NCI-H1436 (cell line): ENCODE data around the gene INO80.
"Not testable (repeated sequence)": the region's sequence is repeated elsewhere in the genome, so short reads cannot be mapped to it uniquely, and the experiment has no call there.

ENCODE experiments used
- DNase-seq: peaks from one replicate; lab custom pipeline; 2025; lab: John Stamatoyannopoulos, UW

INO80 gene

GRCh38 chr15:40963201-40963600 is 152.9 kb downstream of the INO80 start:
- no peak for DNase-seq

- DNase-seq, result not testable (repeated sequence)
Observed at GRCh38 chr15:40962317-40962716, 153.8 kb downstream of the INO80 start.

DNA sequence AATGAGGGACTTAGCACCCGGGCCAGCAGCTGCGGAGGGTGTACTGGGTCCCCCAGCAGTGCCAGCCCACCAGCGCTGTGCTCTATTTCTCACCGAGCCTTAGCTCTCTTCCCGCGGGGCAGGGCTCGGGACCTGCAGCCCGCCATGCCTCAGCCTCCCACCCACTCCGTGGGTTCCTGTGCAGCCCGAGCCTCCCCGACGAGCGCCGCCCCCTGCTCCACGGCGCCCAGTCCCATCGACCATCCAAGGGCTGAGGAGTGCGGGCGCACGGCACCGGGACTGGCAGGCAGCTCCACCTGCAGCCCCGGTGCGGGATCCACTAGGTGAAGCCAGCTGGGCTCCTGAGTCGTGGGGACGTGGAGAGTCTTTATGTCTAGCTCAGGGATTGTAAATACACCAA is 154.3 kb downstream of the INO80 start:
- DNase-seq, result not testable (repeated sequence)

GRCh38 chr15:40960925-40961324 is 155.2 kb downstream of the INO80 start:
- DNase-seq, result no peak

- DNase-seq, result no peak
Observed at GRCh38 chr15:40960151-40960885, 155.8 kb downstream of the INO80 start.

- DNase-seq, result no peak
Observed at GRCh38 chr15:40959331-40960141, 156.5 kb downstream of the INO80 start.

- no peak for DNase-seq
Observed at GRCh38 chr15:40958723-40959122, 157.4 kb downstream of the INO80 start.

GRCh38 chr15:40958146-40958545 is 157.9 kb downstream of the INO80 start:
- no peak for DNase-seq

- no peak for DNase-seq
Observed at GRCh38 chr15:40957581-40958051, 158.5 kb downstream of the INO80 start.

GRCh38 chr15:40957041-40957555 is 159.0 kb downstream of the INO80 start:
- DNase-seq, result no peak

DNA sequence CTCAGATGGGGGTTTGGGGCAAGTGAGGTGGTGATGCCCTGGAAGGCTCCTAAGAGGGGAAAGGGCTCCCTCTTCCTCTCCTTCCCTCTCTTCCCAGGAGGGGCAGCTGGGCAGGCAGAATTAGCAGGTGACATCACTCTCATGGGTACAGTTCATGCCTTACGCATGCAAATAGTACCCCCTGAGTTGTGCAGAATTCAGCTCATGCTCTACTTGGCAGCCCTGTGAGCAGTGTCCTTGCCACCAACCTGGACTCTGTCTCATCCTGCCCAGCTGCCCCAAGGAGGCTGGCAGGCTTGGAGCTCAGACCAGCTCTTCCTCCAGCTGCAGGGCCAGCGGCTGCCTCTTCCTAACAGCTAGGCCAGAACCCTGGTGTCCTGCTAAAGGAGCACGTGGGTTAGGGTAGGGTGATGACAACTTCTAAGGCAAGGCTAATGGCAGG is 159.5 kb downstream of the INO80 start:
- no peak for DNase-seq

GRCh38 chr15:40955930-40956540 is 160.0 kb downstream of the INO80 start:
- no peak for DNase-seq

DNA sequence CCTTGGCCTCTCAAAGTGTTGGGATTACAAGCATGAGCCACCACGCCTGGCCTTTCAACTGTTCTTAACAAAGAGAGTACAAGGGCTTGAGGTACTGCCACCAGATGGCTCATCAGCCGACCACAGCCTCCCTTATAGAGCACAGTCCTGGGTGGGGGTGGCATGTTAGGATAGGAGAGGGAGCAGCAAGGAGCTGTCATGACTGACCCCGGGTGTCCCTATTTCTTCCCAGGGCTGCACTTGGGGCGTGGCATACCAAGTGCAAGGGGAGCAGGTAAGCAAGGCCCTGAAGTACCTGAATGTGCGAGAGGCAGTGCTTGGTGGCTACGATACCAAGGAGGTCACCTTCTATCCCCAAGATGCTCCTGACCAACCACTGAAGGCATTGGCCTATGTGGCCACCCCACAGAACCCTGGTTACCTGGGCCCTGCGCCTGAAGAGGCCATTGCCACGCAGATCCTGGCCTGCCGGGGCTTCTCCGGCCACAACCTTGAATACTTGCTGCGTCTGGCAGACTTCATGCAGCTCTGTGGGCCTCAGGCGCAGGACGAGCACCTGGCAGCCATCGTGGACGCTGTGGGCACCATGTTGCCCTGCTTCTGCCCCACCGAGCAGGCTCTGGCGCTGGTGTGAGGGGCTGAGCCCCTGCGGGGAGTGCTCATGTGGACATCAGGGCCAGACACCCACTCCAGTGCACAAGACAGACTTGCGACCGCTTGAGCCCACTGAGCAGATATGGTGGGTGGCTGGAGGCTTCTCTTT is 160.8 kb downstream of the INO80 start:
- DNase-seq, result no peak

DNA sequence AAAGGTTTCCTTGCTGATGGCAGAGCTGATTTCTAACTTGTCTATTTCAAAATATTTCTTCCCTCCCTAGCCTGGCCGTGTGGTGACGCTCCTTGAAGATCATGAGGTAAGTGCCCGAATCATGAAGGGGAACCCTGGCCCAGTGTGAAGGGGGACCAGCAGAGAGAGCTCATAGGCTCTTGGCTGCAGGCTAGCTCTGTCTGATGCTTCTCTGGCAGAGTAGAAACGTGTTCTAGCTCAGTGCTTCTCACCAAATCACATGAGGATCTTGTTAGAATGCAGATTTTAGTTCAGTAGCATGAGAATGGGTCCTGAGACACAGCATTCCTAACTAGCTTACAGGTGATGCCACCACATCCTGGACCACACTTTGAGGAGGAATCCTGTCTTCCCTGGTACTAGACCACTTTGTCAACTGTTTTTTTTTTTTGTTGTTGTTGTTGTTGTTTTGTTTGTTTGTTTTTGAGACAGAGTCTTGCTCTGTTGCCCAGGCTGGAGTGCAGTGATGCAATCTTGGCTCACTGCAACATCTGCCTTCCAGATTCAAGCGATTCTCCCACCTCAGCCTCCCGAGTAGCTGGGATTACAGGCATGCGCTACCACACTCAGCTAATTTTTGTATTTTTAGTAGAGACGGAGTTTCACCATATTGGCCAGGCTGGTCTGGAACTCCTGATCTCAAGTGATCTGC is 161.8 kb downstream of the INO80 start:
- DNase-seq, result not testable (repeated sequence)

DNA sequence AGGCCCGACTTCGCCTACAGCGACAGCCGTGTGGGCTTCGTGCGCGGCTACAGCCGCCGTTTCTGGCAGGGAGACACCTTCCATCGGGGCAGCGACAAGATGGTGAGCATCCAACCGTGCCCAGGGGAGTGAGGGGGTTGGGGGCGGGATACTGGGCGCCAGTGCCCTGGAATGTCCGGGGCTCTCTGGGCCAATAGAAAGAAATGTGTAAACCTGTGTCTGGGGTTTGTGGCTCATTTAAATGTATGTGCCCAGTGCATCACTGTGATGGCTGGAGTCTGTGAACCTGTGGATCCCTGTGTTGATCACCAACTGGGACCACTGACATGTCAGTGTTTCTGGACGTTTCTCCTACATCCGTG is 162.4 kb downstream of the INO80 start:
- DNase-seq, result no peak

DNA sequence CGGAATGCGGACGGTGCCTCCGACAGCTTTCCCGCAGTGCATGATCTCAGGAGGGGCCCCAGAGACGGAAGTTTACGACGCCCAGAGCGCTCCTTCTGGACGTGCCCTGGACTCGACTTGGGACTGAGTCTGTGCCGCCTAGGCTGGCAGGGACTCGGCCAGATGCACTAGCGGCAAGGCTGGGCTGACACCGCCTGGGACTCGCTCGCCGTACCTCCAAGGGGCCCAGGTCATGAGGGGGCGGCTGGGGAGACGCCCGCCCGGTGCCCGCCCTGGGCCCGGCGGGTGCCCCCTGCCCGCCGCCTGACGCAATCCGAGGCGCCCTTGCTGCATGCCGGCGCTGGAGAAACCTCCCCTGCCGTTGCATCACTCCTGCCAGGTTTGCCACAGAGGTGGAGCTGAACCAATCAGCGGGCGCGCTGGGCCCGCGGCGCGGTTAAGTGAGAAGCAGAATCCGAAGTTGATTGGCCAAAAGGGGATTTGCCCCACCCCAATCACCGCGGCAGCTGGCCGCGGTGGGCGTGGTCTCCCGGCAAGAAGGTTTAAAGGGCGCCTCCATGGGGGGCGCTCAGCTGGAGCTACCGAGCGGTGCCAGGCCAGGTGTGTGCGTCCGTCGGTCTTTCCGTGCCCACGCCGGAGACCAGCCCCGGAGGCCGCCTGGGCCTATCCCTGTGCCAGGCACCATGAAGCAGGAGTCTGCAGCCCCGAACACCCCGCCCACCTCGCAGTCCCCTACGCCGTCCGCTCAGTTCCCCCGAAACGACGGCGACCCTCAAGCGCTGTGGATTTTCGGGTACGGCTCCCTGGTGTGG is 163.0 kb downstream of the INO80 start, which contains the start of gene CHAC1:
CHAC1 (plus strand) TSS at position 571 of the 812 bp plus-strand sequence; CDS start at position 684, 113 bp downstream.
- peak; percentile 97 for DNase-seq

- DNase-seq, result no peak
Observed at GRCh38 chr15:40952301-40952900, 163.7 kb downstream of the INO80 start.

DNA sequence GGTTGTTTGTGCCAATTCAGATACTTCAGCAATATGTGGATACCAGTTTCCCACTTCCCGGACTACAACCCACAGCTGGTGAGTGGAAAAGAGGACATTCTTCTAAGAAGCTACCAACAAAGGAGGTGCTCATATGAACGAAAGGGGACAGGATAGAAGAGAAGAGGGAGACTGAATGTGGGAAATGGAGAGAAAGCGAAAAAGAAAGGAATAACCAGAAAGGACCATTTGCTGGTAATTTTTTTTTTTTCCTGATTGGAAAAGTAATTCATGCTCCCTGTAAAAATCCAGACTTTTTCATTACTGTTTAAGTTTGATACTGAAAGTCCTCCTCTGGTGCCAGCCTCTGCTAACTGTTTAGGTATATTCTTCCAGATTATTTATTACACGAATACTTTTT is 164.3 kb downstream of the INO80 start:
- no peak for DNase-seq

GRCh38 chr15:40949756-40950207 is 166.3 kb downstream of the INO80 start:
- DNase-seq, result no peak
